Measurements from ENCODE around the gene SYT6. TPM values are rescaled to one million over a fixed set of nuclear protein-coding genes. Genes with fewer than 3 reads are reported as not detected.

SYT6 gene
- total RNA-seq, 1 experiment from 2014 or later: 54.2 TPM

DNA sequence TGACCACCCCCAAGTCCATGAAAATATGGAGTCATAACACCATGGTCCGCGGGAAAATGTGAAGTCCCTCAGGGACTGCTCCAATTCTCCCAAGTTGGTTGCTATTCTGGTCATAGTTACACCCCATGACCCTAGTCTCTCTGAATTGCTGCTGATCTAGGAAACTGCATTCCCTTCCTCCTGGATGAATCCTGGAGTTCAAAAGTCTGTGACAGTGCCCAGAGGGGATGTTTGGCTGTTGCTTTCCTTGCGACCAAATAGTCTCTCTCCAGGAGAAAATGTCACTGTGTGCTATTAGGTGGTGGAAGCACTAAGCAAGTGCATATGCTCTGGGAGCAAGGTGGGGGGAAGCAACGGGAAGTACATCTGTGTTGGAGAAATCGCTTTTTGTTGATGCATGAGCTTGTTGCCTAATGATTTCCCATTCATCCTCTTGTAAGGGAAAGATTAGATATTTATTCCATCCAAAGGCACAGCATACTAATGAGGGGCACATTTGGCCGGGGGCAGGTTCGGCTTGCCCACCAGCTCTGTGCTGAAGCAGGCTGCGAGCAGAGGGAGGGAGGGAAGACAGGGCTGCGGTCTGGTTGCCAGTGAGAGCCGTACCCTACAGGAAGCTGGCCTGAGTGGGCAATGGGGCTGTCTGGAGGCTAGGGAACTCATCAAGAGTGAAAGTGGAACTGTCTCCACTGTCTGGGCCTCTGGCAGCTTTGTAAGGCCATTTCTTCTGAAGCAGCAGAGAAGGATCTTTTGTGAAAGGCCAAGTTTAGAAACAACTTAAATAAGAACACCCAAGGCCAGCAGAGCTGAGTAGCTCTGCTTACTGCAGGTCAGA, 27.2 kb downstream of the SYT6 start (continued):
- TF ChIP-seq, protein P1, sequence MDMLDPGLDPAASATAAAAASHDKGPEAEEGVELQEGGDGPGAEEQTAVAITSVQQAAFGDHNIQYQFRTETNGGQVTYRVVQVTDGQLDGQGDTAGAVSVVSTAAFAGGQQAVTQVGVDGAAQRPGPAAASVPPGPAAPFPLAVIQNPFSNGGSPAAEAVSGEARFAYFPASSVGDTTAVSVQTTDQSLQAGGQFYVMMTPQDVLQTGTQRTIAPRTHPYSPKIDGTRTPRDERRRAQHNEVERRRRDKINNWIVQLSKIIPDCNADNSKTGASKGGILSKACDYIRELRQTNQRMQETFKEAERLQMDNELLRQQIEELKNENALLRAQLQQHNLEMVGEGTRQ (CRISPR knock-in tag; IDR thresholded peaks at IDR 0.05): no peak
- TF ChIP-seq, protein P2, sequence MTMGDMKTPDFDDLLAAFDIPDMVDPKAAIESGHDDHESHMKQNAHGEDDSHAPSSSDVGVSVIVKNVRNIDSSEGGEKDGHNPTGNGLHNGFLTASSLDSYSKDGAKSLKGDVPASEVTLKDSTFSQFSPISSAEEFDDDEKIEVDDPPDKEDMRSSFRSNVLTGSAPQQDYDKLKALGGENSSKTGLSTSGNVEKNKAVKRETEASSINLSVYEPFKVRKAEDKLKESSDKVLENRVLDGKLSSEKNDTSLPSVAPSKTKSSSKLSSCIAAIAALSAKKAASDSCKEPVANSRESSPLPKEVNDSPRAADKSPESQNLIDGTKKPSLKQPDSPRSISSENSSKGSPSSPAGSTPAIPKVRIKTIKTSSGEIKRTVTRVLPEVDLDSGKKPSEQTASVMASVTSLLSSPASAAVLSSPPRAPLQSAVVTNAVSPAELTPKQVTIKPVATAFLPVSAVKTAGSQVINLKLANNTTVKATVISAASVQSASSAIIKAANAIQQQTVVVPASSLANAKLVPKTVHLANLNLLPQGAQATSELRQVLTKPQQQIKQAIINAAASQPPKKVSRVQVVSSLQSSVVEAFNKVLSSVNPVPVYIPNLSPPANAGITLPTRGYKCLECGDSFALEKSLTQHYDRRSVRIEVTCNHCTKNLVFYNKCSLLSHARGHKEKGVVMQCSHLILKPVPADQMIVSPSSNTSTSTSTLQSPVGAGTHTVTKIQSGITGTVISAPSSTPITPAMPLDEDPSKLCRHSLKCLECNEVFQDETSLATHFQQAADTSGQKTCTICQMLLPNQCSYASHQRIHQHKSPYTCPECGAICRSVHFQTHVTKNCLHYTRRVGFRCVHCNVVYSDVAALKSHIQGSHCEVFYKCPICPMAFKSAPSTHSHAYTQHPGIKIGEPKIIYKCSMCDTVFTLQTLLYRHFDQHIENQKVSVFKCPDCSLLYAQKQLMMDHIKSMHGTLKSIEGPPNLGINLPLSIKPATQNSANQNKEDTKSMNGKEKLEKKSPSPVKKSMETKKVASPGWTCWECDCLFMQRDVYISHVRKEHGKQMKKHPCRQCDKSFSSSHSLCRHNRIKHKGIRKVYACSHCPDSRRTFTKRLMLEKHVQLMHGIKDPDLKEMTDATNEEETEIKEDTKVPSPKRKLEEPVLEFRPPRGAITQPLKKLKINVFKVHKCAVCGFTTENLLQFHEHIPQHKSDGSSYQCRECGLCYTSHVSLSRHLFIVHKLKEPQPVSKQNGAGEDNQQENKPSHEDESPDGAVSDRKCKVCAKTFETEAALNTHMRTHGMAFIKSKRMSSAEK (CRISPR knock-in tag; IDR thresholded peaks at IDR 0.05; ENCODE audit: borderline replicate concordance): no peak
- no peak for TF ChIP-seq MYBL2 (CRISPR knock-in tag; IDR thresholded peaks at IDR 0.05)
- TF ChIP-seq, protein P3, sequence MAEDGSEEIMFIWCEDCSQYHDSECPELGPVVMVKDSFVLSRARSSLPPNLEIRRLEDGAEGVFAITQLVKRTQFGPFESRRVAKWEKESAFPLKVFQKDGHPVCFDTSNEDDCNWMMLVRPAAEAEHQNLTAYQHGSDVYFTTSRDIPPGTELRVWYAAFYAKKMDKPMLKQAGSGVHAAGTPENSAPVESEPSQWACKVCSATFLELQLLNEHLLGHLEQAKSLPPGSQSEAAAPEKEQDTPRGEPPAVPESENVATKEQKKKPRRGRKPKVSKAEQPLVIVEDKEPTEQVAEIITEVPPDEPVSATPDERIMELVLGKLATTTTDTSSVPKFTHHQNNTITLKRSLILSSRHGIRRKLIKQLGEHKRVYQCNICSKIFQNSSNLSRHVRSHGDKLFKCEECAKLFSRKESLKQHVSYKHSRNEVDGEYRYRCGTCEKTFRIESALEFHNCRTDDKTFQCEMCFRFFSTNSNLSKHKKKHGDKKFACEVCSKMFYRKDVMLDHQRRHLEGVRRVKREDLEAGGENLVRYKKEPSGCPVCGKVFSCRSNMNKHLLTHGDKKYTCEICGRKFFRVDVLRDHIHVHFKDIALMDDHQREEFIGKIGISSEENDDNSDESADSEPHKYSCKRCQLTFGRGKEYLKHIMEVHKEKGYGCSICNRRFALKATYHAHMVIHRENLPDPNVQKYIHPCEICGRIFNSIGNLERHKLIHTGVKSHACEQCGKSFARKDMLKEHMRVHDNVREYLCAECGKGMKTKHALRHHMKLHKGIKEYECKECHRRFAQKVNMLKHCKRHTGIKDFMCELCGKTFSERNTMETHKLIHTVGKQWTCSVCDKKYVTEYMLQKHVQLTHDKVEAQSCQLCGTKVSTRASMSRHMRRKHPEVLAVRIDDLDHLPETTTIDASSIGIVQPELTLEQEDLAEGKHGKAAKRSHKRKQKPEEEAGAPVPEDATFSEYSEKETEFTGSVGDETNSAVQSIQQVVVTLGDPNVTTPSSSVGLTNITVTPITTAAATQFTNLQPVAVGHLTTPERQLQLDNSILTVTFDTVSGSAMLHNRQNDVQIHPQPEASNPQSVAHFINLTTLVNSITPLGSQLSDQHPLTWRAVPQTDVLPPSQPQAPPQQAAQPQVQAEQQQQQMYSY (CRISPR knock-in tag; IDR thresholded peaks at IDR 0.05): no peak
- TF ChIP-seq, protein P4, sequence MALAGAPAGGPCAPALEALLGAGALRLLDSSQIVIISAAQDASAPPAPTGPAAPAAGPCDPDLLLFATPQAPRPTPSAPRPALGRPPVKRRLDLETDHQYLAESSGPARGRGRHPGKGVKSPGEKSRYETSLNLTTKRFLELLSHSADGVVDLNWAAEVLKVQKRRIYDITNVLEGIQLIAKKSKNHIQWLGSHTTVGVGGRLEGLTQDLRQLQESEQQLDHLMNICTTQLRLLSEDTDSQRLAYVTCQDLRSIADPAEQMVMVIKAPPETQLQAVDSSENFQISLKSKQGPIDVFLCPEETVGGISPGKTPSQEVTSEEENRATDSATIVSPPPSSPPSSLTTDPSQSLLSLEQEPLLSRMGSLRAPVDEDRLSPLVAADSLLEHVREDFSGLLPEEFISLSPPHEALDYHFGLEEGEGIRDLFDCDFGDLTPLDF (CRISPR knock-in tag; IDR thresholded peaks at IDR 0.05): no peak
- TF ChIP-seq, protein P5, sequence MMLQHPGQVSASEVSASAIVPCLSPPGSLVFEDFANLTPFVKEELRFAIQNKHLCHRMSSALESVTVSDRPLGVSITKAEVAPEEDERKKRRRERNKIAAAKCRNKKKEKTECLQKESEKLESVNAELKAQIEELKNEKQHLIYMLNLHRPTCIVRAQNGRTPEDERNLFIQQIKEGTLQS (CRISPR knock-in tag; conservative IDR thresholded peaks at IDR 0.05): no peak
- TF ChIP-seq, protein P6, sequence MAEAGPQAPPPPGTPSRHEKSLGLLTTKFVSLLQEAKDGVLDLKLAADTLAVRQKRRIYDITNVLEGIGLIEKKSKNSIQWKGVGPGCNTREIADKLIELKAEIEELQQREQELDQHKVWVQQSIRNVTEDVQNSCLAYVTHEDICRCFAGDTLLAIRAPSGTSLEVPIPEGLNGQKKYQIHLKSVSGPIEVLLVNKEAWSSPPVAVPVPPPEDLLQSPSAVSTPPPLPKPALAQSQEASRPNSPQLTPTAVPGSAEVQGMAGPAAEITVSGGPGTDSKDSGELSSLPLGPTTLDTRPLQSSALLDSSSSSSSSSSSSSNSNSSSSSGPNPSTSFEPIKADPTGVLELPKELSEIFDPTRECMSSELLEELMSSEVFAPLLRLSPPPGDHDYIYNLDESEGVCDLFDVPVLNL (CRISPR knock-in tag; IDR thresholded peaks at IDR 0.05; ENCODE audit: borderline replicate concordance, low read depth): no peak
- TF ChIP-seq, protein P7, sequence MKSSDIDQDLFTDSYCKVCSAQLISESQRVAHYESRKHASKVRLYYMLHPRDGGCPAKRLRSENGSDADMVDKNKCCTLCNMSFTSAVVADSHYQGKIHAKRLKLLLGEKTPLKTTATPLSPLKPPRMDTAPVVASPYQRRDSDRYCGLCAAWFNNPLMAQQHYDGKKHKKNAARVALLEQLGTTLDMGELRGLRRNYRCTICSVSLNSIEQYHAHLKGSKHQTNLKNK (CRISPR knock-in tag; IDR thresholded peaks at IDR 0.05): no peak
- TF ChIP-seq, protein P8, sequence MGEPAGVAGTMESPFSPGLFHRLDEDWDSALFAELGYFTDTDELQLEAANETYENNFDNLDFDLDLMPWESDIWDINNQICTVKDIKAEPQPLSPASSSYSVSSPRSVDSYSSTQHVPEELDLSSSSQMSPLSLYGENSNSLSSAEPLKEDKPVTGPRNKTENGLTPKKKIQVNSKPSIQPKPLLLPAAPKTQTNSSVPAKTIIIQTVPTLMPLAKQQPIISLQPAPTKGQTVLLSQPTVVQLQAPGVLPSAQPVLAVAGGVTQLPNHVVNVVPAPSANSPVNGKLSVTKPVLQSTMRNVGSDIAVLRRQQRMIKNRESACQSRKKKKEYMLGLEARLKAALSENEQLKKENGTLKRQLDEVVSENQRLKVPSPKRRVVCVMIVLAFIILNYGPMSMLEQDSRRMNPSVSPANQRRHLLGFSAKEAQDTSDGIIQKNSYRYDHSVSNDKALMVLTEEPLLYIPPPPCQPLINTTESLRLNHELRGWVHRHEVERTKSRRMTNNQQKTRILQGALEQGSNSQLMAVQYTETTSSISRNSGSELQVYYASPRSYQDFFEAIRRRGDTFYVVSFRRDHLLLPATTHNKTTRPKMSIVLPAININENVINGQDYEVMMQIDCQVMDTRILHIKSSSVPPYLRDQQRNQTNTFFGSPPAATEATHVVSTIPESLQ (CRISPR knock-in tag; IDR thresholded peaks at IDR 0.05): no peak
- TF ChIP-seq, protein P9, sequence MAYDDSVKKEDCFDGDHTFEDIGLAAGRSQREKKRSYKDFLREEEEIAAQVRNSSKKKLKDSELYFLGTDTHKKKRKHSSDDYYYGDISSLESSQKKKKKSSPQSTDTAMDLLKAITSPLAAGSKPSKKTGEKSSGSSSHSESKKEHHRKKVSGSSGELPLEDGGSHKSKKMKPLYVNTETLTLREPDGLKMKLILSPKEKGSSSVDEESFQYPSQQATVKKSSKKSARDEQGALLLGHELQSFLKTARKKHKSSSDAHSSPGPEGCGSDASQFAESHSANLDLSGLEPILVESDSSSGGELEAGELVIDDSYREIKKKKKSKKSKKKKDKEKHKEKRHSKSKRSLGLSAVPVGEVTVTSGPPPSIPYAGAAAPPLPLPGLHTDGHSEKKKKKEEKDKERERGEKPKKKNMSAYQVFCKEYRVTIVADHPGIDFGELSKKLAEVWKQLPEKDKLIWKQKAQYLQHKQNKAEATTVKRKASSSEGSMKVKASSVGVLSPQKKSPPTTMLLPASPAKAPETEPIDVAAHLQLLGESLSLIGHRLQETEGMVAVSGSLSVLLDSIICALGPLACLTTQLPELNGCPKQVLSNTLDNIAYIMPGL (CRISPR knock-in tag; IDR thresholded peaks at IDR 0.05): no peak
